Stimulated activated CD8-positive, alpha-beta memory T cell treated with anti-CD3 and anti-CD28 coated beads, Interleukin-12 subunit alpha, Interleukin-12 subunit beta, amount 100 ng/mL, for 4 hours (primary cell): ENCODE results near the gene SLC34A2.

Experiments
- DNase-seq: peaks from one replicate; pipeline ENCODE4 v3.0.0-alpha.2; 2020; ENCODE audit warnings: low read depth

Gene SLC34A2

DNA sequence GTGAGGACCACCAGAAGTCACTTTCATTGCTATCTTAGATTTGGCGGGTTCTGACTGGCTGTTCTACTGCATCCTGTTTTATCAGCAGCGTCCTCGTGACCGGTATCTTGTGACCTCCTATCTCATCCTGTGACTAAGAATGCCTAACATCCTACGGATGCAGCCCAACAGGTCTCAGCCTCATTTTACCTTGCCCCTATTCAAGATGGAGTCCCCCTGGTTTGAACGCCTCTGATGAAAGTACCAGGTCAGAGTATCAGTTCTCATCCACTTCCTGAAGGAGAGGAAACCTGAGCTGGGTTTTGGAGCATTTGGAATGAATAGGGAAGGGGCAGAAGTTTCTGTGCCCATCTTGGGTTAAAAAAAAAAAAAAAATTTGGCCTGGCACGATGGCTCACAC is 70.2 kb downstream of the SLC34A2 start:
- no peak for DNase-seq

- no peak for DNase-seq
Observed at GRCh38 chr4:25727711-25728493, 72.3 kb downstream of the SLC34A2 start.
